ENCODE measurements around the gene TAS2R30. TPM values are rescaled to one million over a fixed set of nuclear protein-coding genes. Genes with fewer than 3 reads are reported as not detected.

TAS2R30 gene
- polyA plus RNA-seq (ENCODE audit: insufficient read length in 4 of 4): under 1 TPM in 3 of 4 donors, not detected in 1; 0.16 to 0.26 (median 0.22) TPM

- no peak for DNase-seq (ENCODE audit: low read depth in 4 of 4, low spot score in 2 of 4)
Measured at GRCh38 chr12:11134305-11134704, at the start of gene TAS2R30. Gene TAS2R30 (minus strand): TSS chr12:11134644. CDS start chr12:11134244, 400 bp downstream.

- DNase-seq (ENCODE audit: low read depth in 4 of 4, low spot score in 2 of 4): no peak
Measured at GRCh38 chr12:11183011-11183410, 48.6 kb upstream of the TAS2R30 start.

- DNase-seq (ENCODE audit: low read depth in 4 of 4, low spot score in 2 of 4): no peak
Measured at GRCh38 chr12:11182529-11182928, 48.1 kb upstream of the TAS2R30 start.

- no peak for DNase-seq (ENCODE audit: low read depth in 4 of 4, low spot score in 2 of 4)
Measured at GRCh38 chr12:11178250-11178649, 43.8 kb upstream of the TAS2R30 start.

DNA sequence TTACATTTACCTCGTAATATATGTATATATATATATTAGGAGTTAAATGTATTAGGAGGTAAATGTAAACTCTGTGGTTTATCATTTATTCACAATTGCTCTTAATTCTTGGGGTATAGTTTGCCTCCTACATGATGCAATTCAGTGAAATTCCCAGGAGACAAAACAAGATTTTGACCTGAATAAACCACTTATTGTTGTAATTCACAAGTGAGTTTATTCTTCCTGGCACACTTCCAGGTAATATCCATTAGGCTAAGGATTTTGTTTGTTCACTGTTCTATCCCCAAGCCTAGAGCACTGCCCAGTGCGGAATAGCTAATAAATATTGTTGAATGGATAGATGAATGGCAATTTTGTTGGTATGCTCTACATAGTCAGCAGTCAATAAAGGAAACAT lies 39.6 kb upstream of the TAS2R30 start:
- DNase-seq (ENCODE audit: low read depth in 4 of 4, low spot score in 2 of 4): no peak

DNA sequence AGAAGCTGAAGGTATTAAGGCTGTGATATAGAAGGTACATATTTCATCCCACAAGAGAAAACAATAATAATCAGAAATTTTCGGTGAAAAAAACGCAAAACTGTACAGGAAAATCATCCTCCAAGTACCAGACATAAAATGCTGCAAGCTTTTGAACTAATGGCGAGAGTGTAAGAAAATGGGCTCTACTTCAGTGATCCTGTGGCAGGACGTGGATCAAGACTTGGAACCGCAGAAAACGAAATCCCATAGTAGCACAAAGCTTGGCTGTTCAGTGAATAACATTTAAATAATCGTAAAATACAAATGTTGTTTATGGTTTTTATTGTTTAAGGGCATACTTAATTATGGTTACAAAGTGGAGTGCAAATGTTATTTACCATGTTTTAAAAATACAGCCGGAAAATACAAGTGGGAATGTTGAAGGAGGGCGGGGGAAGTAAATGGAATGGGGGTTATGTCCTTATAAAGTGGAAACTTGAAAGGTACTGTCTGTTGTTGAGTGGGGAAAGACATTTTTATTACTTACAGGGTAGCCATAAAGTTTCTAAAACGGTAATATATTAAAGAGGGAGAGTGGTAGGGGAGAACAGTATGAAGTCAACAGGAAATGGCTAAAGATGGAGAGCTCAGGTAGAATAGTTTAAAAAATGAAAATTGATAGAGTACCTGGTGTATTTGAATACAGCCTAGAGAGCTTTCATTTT lies 37.7 kb upstream of the TAS2R30 start:
- DNase-seq (ENCODE audit: low read depth in 4 of 4, low spot score in 2 of 4): peak; percentile 31 to 75 (median 52)

- DNase-seq (ENCODE audit: low read depth in 4 of 4, low spot score in 2 of 4): peak; percentile 71 to 93 (median 84)
Measured at GRCh38 chr12:11171145-11171968, 36.9 kb upstream of the TAS2R30 start, which contains the start of gene SMIM10L1. Gene SMIM10L1 (plus strand): TSS chr12:11171194. CDS start chr12:11171357, 163 bp downstream.

GRCh38 chr12:11170810-11171144 lies 36.3 kb upstream of the TAS2R30 start:
- DNase-seq (ENCODE audit: low read depth in 4 of 4, low spot score in 2 of 4): no peak

DNA sequence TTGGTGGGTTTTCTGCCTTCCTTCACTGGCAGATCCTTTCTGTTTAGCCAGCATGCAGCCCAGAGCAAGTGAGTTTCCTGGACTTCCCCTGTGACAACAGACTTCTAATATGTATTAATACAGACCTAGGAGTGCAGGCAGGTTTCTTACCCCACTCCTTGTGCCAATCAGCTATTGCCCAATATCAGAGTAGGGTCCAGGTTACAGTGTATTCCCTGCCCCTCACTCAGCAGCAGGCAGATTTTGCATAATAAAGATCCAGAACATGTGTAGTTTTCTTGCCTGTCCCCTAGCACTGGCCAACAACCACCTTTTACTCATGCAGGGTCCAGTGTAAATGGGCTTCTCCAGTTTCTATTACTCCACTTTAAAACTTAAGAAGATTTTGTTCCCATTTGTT lies 31.9 kb upstream of the TAS2R30 start:
- no peak for DNase-seq (ENCODE audit: low read depth in 4 of 4, low spot score in 2 of 4)

DNA sequence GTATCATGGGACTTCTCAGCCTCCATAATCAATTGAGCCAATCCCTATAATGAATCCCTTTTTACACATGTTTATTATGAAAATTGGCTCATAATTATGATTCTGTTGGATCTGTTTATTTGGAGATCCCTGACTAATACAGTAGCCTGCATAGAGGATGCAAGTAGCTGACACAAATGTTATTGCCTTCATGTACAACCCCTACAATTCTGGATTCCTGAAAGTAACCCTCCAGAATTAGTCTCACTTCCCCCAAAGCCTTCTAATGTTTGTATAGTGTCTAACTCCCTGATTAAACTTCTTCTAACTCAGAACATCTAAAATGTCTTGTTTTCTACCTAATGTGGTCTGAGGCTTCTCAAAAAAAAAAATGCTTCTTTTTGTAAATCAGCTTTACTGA lies 29.9 kb upstream of the TAS2R30 start:
- DNase-seq (ENCODE audit: low read depth in 4 of 4, low spot score in 2 of 4): no peak

DNA sequence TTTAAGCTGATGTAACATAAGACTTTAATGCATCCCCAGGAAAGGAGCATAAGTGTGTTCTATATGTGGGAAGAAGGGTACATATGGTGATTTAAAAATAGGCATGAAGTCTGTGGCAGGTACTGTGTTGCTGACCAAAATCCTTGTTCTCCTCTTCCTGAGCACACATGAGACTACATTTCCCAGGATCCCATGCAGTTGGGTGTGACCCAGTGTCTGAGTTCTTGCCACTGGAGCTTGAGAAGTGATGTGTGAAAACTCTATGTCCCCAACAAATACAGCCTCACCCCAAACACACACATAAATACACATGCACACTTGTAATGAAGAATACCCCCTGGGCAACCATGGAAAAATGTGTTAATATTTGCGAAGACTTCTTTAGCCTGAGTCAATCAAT lies 28.1 kb upstream of the TAS2R30 start:
- no peak for DNase-seq (ENCODE audit: low read depth in 4 of 4, low spot score in 2 of 4)

GRCh38 chr12:11158885-11159444 lies 24.5 kb upstream of the TAS2R30 start:
- DNase-seq (ENCODE audit: low read depth in 4 of 4, low spot score in 2 of 4): no peak

DNA sequence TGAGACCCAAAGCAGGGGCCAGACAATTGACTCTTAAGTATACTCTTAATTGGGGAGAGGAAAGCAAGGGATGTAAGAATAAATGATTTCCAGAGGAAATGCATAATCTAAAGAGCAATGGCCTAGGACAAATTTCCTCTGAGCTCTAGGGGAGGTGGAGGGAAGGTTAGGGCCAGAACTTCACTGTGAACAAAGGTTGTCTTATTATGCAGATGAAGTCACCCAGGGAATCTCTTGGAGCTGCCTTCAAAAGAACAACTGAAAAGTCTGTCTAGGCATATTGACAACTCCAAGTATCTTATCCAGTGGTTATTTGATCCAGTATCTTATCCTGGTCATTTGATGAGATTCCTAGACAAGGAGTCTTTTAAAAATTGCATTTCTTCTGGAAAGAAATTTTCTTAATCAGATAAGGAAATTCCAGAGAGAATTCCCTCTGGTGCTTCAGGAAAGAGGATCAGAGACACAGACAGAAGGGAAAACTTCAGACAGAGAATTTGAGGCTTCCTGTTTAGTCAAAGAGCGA lies 20.0 kb upstream of the TAS2R30 start:
- no peak for DNase-seq (ENCODE audit: low read depth in 4 of 4, low spot score in 2 of 4)

DNA sequence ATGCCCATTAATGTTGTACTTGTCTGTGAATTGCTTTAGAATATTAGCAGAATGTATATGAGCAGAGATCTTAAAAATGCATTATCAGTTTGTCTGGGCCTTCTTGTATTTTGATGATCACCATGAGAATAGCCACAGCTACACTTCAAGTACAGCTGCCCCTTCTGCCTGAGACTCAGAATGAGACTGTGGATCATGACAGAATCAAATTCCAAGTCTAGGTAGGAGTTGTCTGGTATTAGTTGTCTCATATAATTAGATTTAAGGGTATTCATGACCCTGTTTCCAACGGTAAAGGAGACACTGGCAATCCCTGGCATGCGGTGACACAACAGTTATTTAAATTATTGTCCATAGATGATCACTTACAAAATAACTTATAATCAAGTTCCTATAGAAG lies 18.3 kb upstream of the TAS2R30 start:
- DNase-seq (ENCODE audit: low read depth in 4 of 4, low spot score in 2 of 4): no peak

GRCh38 chr12:11150832-11151231 lies 16.4 kb upstream of the TAS2R30 start:
- no peak for DNase-seq (ENCODE audit: low read depth in 4 of 4, low spot score in 2 of 4)

GRCh38 chr12:11147420-11147819 lies 13.0 kb upstream of the TAS2R30 start:
- no peak for DNase-seq (ENCODE audit: low read depth in 4 of 4, low spot score in 2 of 4)

GRCh38 chr12:11144297-11144696 lies 9.9 kb upstream of the TAS2R30 start:
- no peak for DNase-seq (ENCODE audit: low read depth in 4 of 4, low spot score in 2 of 4)

GRCh38 chr12:11143352-11143751 lies 8.9 kb upstream of the TAS2R30 start:
- no peak for DNase-seq (ENCODE audit: low read depth in 4 of 4, low spot score in 2 of 4)

- no peak for DNase-seq (ENCODE audit: low read depth in 4 of 4, low spot score in 2 of 4)
Measured at GRCh38 chr12:11136075-11136474, 1.6 kb upstream of the TAS2R30 start.

DNA sequence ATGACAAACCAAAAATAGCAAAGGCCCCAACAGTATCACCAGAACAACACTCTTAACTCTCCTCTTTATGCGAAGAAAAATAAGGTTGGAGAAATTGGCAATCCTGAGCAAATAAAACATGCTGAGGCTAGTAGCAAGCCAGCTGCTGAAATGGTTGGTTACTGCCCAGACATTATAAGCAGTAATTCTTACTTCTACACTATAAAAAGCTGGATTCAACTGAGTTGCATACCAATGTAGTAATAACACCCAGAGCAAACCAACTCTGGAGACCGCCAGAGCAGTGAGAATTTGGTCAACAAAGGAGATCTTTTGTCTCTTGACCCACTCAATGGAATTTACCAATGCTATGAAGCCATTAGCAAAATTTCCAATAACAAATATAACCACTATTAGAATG lies 628 bp downstream of the TAS2R30 start:
- no peak for DNase-seq (ENCODE audit: low read depth in 4 of 4, low spot score in 2 of 4)

DNA sequence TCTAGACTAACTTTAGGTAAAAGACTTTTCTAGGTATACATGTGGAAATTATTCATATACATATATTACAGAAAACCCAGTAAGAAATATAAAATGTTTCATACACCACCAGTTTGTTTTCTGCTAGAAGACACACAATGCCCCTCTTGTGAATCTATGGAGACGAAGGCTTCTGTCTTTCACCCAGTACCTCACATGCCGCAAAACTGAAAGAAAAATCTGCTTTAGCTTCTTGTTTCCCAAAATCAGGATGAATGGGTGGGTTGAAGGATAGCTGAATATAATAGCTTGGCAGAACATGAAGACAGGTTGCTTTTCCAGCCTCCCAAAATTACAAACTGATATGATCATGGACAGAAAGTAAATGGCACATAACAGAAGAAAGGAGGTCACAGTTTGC lies 1.3 kb downstream of the TAS2R30 start:
- no peak for DNase-seq (ENCODE audit: low read depth in 4 of 4, low spot score in 2 of 4)
